ENCODE data around the gene RBFOX2.

- TF ChIP-seq CTCF (IDR thresholded peaks at IDR 0.05) (no peak), POLR2A (IDR thresholded peaks at IDR 0.05) (no peak)
Observed at GRCh38 chr22:35984183-35985175, 44.1 kb downstream of the RBFOX2 start.
